ENCODE data around the gene CHRNA4. TPM values are rescaled to one million over a fixed set of nuclear protein-coding genes. Genes with fewer than 3 reads are reported as not detected.

CHRNA4 gene
- total and polyA plus RNA-seq, 12 donors, result 0.06 to 0.57 (median 0.26) TPM; not detected in 5

DNA sequence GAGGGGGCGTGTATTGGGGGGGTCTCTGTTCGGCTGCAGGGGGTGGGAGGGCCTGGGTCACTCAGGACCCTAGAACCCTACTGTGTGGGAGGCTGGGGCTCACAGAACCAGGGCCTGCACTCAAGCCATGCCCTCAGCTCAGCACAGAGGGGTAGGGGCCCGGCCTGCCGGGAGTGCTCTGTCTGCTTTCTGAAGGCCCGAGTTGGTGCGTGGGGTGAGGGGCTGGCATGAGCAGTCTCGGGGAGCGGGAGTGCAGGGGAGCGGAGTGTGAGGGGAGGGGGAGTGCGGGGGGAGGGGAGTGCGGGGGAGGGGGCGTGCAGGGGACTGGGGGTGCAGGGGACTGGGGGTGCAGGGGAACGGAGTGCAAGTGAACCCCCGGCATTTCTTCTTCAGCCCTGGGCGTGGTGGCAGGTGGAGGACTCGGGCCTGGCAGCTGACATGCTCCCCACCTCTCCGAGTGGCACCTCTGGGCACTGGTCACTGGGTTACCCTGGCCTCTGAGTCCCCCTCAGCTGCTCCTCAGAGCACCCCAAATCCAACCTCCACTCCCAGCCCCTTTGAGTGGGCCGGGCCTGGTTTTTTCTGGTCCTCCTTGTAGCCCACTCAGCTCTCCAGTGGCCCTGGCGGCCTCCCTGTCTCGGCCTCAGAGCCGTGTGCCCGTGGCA lies 67.1 kb downstream of the CHRNA4 start:
- no peaks in the 10 kb centered on the region for H3K36me3 ChIP-seq (replicated peaks in 1 of 2)
- no peak overlapping the region for H3K27ac ChIP-seq
- no peaks in the 10 kb centered on the region for H3K9me3 ChIP-seq (replicated peaks in 1 of 3)
- peaks cover 35% of the 10 kb centered on the region for H3K27me3 ChIP-seq
- TF ChIP-seq POLR2A (IDR thresholded peaks at IDR 0.05), result no peak
- TF ChIP-seq, protein P1, sequence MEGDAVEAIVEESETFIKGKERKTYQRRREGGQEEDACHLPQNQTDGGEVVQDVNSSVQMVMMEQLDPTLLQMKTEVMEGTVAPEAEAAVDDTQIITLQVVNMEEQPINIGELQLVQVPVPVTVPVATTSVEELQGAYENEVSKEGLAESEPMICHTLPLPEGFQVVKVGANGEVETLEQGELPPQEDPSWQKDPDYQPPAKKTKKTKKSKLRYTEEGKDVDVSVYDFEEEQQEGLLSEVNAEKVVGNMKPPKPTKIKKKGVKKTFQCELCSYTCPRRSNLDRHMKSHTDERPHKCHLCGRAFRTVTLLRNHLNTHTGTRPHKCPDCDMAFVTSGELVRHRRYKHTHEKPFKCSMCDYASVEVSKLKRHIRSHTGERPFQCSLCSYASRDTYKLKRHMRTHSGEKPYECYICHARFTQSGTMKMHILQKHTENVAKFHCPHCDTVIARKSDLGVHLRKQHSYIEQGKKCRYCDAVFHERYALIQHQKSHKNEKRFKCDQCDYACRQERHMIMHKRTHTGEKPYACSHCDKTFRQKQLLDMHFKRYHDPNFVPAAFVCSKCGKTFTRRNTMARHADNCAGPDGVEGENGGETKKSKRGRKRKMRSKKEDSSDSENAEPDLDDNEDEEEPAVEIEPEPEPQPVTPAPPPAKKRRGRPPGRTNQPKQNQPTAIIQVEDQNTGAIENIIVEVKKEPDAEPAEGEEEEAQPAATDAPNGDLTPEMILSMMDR (IDR thresholded peaks at IDR 0.05), result no peak
- no peak for DNase-seq
- intact Hi-C loops (cut with DNase I), result no loop called here
- H3K4me3 ChIP-seq, result no peak overlapping the region
- no peaks in the 10 kb centered on the region for H3K4me1 ChIP-seq (replicated peaks in 1 of 2)
- WGBS, 4 donors, result 49 to 78% (median 59%) methylated on average over 8 to 20 of the region's 22 CpGs

DNA sequence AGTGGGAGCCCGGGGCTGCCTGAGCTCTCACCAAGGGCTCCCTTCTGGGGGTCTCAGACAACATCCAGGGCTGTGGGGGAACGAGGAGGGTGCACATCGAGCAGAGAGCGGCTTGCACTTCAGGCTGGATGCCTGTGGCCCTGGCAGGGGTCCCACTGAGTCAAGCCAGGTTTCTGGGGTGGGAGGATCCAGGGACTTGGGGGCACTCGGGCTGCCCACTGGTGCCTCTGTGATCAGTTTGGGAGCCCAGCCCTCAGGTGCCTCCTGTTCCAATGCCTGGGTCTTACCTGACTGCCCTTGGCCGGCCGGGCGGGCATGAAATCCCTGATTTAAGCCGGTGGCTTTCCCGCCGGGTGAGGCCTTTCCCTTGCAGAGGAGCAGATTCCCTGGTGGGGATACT lies 67.7 kb downstream of the CHRNA4 start:
- Histone ChIP-seq H3K4me1 (replicated peaks in 1 of 2) (no peaks in the 10 kb centered on the region), H3K4me3 (no peak overlapping the region), H3K27ac (no peak overlapping the region), H3K27me3 (peaks cover 32% of the 10 kb centered on the region), H3K9me3 (replicated peaks in 1 of 3) (no peaks in the 10 kb centered on the region), H3K36me3 (replicated peaks in 1 of 2) (no peaks in the 10 kb centered on the region)
- WGBS, 4 donors, result 60 to 70% (median 63%) methylated on average over 2 to 11 of the region's 11 CpGs
- no peak for DNase-seq
- TF ChIP-seq, protein P1 (IDR thresholded peaks at IDR 0.05), result no peak
- TF ChIP-seq POLR2A (IDR thresholded peaks at IDR 0.05), result no peak
- intact Hi-C loops (cut with DNase I), result no loop called here

Small RNA genes within 50 kb of the gene (small RNA-seq; reads per million reads assigned to genes)
- gene RNU6-994P, result 0 reads per million in 2 donors

Other genes with a start within 250 kb of the CHRNA4 start
- gene YTHDF1, start 145.2 kb downstream of the CHRNA4 start, total RNA-seq, result 10 to 100 TPM; 18.1 to 41.9 (median 33.0) TPM
- 10 to 100 TPM; 27.6 to 38.0 (median 29.9) TPM for gene YTHDF1, start 145.2 kb downstream of the CHRNA4 start, polyA plus RNA-seq
- gene BIRC7, start 125.4 kb downstream of the CHRNA4 start, total RNA-seq, result 100 to 1,000 TPM in 1 of 9 donors, 1 to 10 TPM in 3, under 1 TPM in 1, not detected in 4; 0.28 to 117 (median 1.1) TPM
- gene BIRC7, start 125.4 kb downstream of the CHRNA4 start, polyA plus RNA-seq, result 1 to 10 TPM in 1 of 3 donors, under 1 TPM in 1, not detected in 1; 0.81 to 1.2 TPM
- 1 to 10 TPM in 1 of 9 donors, under 1 TPM in 2, not detected in 6; 0.15 to 2.8 (median 0.28) TPM for gene NKAIN4, start 106.9 kb downstream of the CHRNA4 start, total RNA-seq
- under 1 TPM; 0.31 to 0.64 (median 0.40) TPM for gene NKAIN4, start 106.9 kb downstream of the CHRNA4 start, polyA plus RNA-seq
- 10 to 100 TPM; 13.0 to 94.8 (median 61.3) TPM for gene ARFGAP1, start 88.5 kb downstream of the CHRNA4 start, total RNA-seq
- 100 to 1,000 TPM in 2 of 3 donors, 10 to 100 TPM in 1; 17.0 to 286 (median 123) TPM for gene ARFGAP1, start 88.5 kb downstream of the CHRNA4 start, polyA plus RNA-seq
- gene COL20A1, start 68.2 kb downstream of the CHRNA4 start, total RNA-seq, result under 1 TPM in 4 of 9 donors, not detected in 5; 0.09 to 0.39 (median 0.14) TPM
- gene COL20A1, start 68.2 kb downstream of the CHRNA4 start, polyA plus RNA-seq, result under 1 TPM in 2 of 3 donors, not detected in 1; 0.34 to 0.97 TPM
- 10 to 100 TPM in 2 of 9 donors, 1 to 10 TPM in 2, under 1 TPM in 2, not detected in 3; 0.69 to 19.0 (median 7.1) TPM for gene KCNQ2, start 111.3 kb upstream of the CHRNA4 start, total RNA-seq
- 10 to 100 TPM; 10.3 to 81.6 (median 11.8) TPM for gene KCNQ2, start 111.3 kb upstream of the CHRNA4 start, polyA plus RNA-seq
- gene EEF1A2, start 137.7 kb upstream of the CHRNA4 start, total RNA-seq, result 100 to 1,000 TPM in 5 of 9 donors, 10 to 100 TPM in 4; 59.5 to 407 (median 127) TPM
- 100 to 1,000 TPM in 2 of 3 donors, 10 to 100 TPM in 1; 76.8 to 159 (median 151) TPM for gene EEF1A2, start 137.7 kb upstream of the CHRNA4 start, polyA plus RNA-seq
- 100 to 1,000 TPM in 3 of 9 donors, 10 to 100 TPM in 5, 1 to 10 TPM in 1; 7.4 to 193 (median 73.4) TPM for gene PPDPF, start 159.4 kb upstream of the CHRNA4 start, total RNA-seq
- 100 to 1,000 TPM in 2 of 3 donors, 10 to 100 TPM in 1; 10.5 to 158 (median 139) TPM for gene PPDPF, start 159.4 kb upstream of the CHRNA4 start, polyA plus RNA-seq
- under 1 TPM in 5 of 9 donors, not detected in 4; 0.19 to 0.41 (median 0.36) TPM for gene PTK6, start 176.0 kb upstream of the CHRNA4 start, total RNA-seq
- under 1 TPM in 2 of 3 donors, not detected in 1; 0.27 to 0.72 TPM for gene PTK6, start 176.0 kb upstream of the CHRNA4 start, polyA plus RNA-seq
- not detected for gene SRMS, start 186.4 kb upstream of the CHRNA4 start, total RNA-seq
- not detected for gene SRMS, start 186.4 kb upstream of the CHRNA4 start, polyA plus RNA-seq
- gene FNDC11, start 192.8 kb upstream of the CHRNA4 start, total RNA-seq, result under 1 TPM in 6 of 9 donors, not detected in 3; 0.25 to 0.83 (median 0.43) TPM
- gene FNDC11, start 192.8 kb upstream of the CHRNA4 start, polyA plus RNA-seq, result under 1 TPM in 2 of 3 donors, not detected in 1; 0.20 to 0.64 TPM
- 10 to 100 TPM in 8 of 9 donors, 1 to 10 TPM in 1; 3.7 to 54.4 (median 31.1) TPM for gene HELZ2, start 212.9 kb upstream of the CHRNA4 start, total RNA-seq
- gene HELZ2, start 212.9 kb upstream of the CHRNA4 start, polyA plus RNA-seq, result 10 to 100 TPM in 1 of 3 donors, 1 to 10 TPM in 2; 4.0 to 18.7 (median 4.3) TPM